OCI-LY7 (cell line): Measurements from ENCODE around the gene SLC38A5. TPM values are rescaled to one million over a fixed set of nuclear protein-coding genes. Genes with fewer than 3 reads are reported as not detected.
A peak's percentile ranks its signal among the peaks of the same experiment; 100 is the strongest.

Source experiments
- BruUV-seq: library from RNA; stranded (reverse); fragments of 400-500 nt; replicated peaks from 2 replicates; lab custom pipeline; 2021; lab: Mats Ljungman, UMichigan
- CTCF ChIA-PET: fragments of 300-600 bp; sonication (Branson Sonifier 250); formaldehyde crosslinking; loops from one replicate; lab custom pipeline; 2022; ENCODE audit warnings: antibody characterized with exemption; ENCODE audit not compliant: unreplicated experiment; lab: Charles Lee
- POLR2A ChIA-PET: fragments of 300-600 bp; sonication (Branson Sonifier 250); formaldehyde crosslinking; loops from one replicate; lab custom pipeline; 2022; ENCODE audit warnings: antibody characterized with exemption; lab: Charles Lee
- DNase-seq: peaks from one replicate; pipeline ENCODE4 v3.0.0-alpha.2; 2015; ENCODE audit warnings: low spot score
- H2AFZ ChIP-seq: fragments of 200-600 bp; sonication (generic), shearing (Covaris generic); 2 replicates; pipeline ENCODE4 v1.6.1; 2014; ENCODE audit warnings: mild to moderate bottlenecking, antibody characterized with exemption, low read length, moderate library complexity
- H3K27ac ChIP-seq: fragments of 200-600 bp; sonication (generic); 2 replicates; pipeline ENCODE4 v1.5.1; 2014; ENCODE audit warnings: mixed run types, low read depth, mild to moderate bottlenecking, moderate library complexity, low read length, inconsistent platforms; ENCODE audit not compliant: poor library complexity, severe bottlenecking
- H3K36me3 ChIP-seq: fragments of 200-600 bp; sonication (generic); 2 replicates; pipeline ENCODE4 v1.6.1; 2014; ENCODE audit warnings: mild to moderate bottlenecking, antibody characterized with exemption, low read length, moderate library complexity, mixed read lengths; ENCODE audit not compliant: insufficient read depth
- H3K4me1 ChIP-seq: fragments of 200-600 bp; sonication (generic); 2 replicates; pipeline ENCODE4 v1.5.1; 2014; ENCODE audit warnings: mild to moderate bottlenecking, low read length; ENCODE audit not compliant: insufficient read depth, poor library complexity, severe bottlenecking
- H3K4me2 ChIP-seq: fragments of 200-600 bp; sonication (generic); 2 replicates; pipeline ENCODE4 v1.6.1; 2014; ENCODE audit warnings: mild to moderate bottlenecking, low read length
- H3K4me3 ChIP-seq: fragments of 200-600 bp; sonication (generic); 2 replicates; pipeline ENCODE4 v1.5.1; 2014; ENCODE audit warnings: mild to moderate bottlenecking, low read depth, low read length; ENCODE audit not compliant: poor library complexity, severe bottlenecking
- H3K79me2 ChIP-seq: fragments of 200-600 bp; sonication (generic); 2 replicates; pipeline ENCODE4 v1.6.1; 2016; ENCODE audit warnings: low read depth, mild to moderate bottlenecking, low read length, moderate library complexity, mixed read lengths; ENCODE audit not compliant: insufficient read depth
- H3K9me2 ChIP-seq: fragments of 200-600 bp; sonication (generic); 2 replicates; pipeline ENCODE4 v1.6.1; 2016; ENCODE audit warnings: mild to moderate bottlenecking, low read length, mixed read lengths; ENCODE audit not compliant: insufficient read depth
- H3K9me3 ChIP-seq: fragments of 200-600 bp; sonication (generic); 2 replicates; pipeline ENCODE4 v1.6.1; 2014; ENCODE audit warnings: mild to moderate bottlenecking, mixed run types, low read length, mixed read lengths
- H4K20me1 ChIP-seq: fragments of 200-600 bp; sonication (generic); 2 replicates; pipeline ENCODE4 v1.6.1; 2014; ENCODE audit warnings: mild to moderate bottlenecking, antibody characterized with exemption, low read length, moderate library complexity, mixed read lengths; ENCODE audit not compliant: insufficient read depth
- CTCF ChIP-seq: fragments of 200-600 bp; sonication (generic); conservative IDR thresholded peaks from 2 replicates; pipeline ENCODE4 v1.5.1; 2014; ENCODE audit warnings: mild to moderate bottlenecking, antibody characterized with exemption, low read length, moderate library complexity, mixed read lengths
- EZH2phosphoT487 ChIP-seq: fragments of 200-600 bp; sonication (generic); IDR thresholded peaks from 2 replicates; pipeline ENCODE4 v1.6.1; 2018; ENCODE audit warnings: low read depth, borderline replicate concordance, mild to moderate bottlenecking, mixed run types, antibody characterized with exemption, low read length, moderate library complexity, mixed read lengths
- intact Hi-C: fragments of 100-400 bp; cut with micrococcal nuclease; formaldehyde crosslinking; loops from one replicate; pipeline ENCODE4 v1.10.0; 2022; ENCODE audit not compliant: unreplicated experiment
- total RNA-seq, 2 experiments: library from RNA; depleted of rRNA in 1 of 2; stranded (reverse); fragments of >200 nt in 1 of 2; shearing (Covaris generic) in 1 of 2; gene quantifications; 2 replicates each; pipeline ENCODE4 v1.2.3, GENCODE V29; 2014 to 2022

Gene SLC38A5
- total RNA-seq, 2 experiments from 2014 or later: 38.6 to 45.6 TPM

DNA sequence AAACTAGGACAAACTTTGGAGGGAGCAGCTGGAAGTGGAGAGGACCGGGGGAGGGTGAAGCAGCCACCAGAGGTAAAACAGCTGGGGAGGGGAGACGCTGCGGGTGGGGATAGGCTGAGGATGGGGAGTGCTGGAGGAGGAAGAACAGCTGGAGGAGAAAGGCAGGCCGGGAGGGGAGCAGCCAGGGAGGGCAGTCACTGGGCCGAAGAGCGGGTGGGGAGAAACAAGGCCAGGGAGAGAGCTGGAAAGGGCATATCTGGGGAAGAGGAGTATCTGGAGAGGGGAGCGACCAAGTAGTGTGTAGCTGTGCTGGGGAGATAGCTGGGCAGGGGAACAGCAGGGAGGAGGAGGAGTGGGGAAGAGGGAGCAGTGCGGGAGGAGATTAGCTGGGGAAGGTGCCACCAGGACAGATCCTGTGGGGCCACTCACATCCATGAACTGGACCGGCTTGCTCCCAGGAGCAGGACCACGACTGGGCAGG is 2.7 kb downstream of the SLC38A5 start:
- CTCF ChIA-PET: interaction anchor here (1.0 kb wide), 1 partner anchor 72 kb away, joined by 4 read pairs; the partner anchor contains the start of gene TBC1D25
- peaks cover 16% of the 10 kb centered on the region for H3K4me1 ChIP-seq
- BruUV-seq: no TSS peak
- no peak overlapping the region for H2AFZ ChIP-seq
- no peak for TF ChIP-seq EZH2phosphoT487
- no peak for TF ChIP-seq CTCF
- H3K4me2 ChIP-seq: peak overlapping the region; percentile 88
- peak overlapping the region; percentile 94 for H3K4me3 ChIP-seq
- H3K9me3 ChIP-seq: no peaks in the 10 kb centered on the region
- POLR2A ChIA-PET: no interaction called here
- peaks cover 38% of the 10 kb centered on the region for H3K36me3 ChIP-seq
- no peak for DNase-seq
- intact Hi-C loops: loop anchor here (5.0 kb wide), 1 partner anchor 70 kb away; the partner anchor contains the start of gene TBC1D25
- no peaks in the 10 kb centered on the region for H3K9me2 ChIP-seq
- no peaks in the 10 kb centered on the region for H4K20me1 ChIP-seq
- peaks cover 15% of the 10 kb centered on the region for H3K79me2 ChIP-seq
- H3K27ac ChIP-seq: peak overlapping the region; percentile 64

- no peak overlapping the region for H3K4me3 ChIP-seq
- H2AFZ ChIP-seq: no peak overlapping the region
- H3K9me3 ChIP-seq: no peaks in the 10 kb centered on the region
- TF ChIP-seq CTCF (peak; percentile 55), EZH2phosphoT487 (no peak)
- no peak overlapping the region for H3K4me2 ChIP-seq
- BruUV-seq: no TSS peak
- peaks cover 44% of the 10 kb centered on the region for H3K36me3 ChIP-seq
- no peaks in the 10 kb centered on the region for H4K20me1 ChIP-seq
- H3K27ac ChIP-seq: no peak overlapping the region
- DNase-seq: no peak
- no peaks in the 10 kb centered on the region for H3K9me2 ChIP-seq
- POLR2A ChIA-PET: no interaction called here
- H3K4me1 ChIP-seq: peaks cover 16% of the 10 kb centered on the region
- H3K79me2 ChIP-seq: peaks cover 15% of the 10 kb centered on the region
- CTCF ChIA-PET: no interaction called here
- intact Hi-C loops: loop anchor here (5.0 kb wide), 1 partner anchor 71 kb away; the partner anchor contains the start of gene TBC1D25
These were observed 3.4 kb downstream of the SLC38A5 start for GRCh38 chrX:48466696-48467095.

GRCh38 chrX:48465336-48465933 is 4.6 kb downstream of the SLC38A5 start:
- Histone ChIP-seq H4K20me1 (no peaks in the 10 kb centered on the region), H3K9me2 (no peaks in the 10 kb centered on the region), H3K27ac (no peak overlapping the region), H3K4me3 (no peak overlapping the region), H3K36me3 (peaks cover 55% of the 10 kb centered on the region), H2AFZ (no peak overlapping the region), H3K79me2 (peaks cover 15% of the 10 kb centered on the region), H3K4me2 (no peak overlapping the region), H3K4me1 (peaks cover 16% of the 10 kb centered on the region), H3K9me3 (no peaks in the 10 kb centered on the region)
- no peak for DNase-seq
- intact Hi-C loops: loop anchor here (5.0 kb wide), 1 partner anchor 72 kb away; the partner anchor contains the start of gene TBC1D25
- BruUV-seq: no TSS peak
- POLR2A ChIA-PET: no interaction called here
- CTCF ChIA-PET: no interaction called here
- TF ChIP-seq EZH2phosphoT487 (no peak), CTCF (no peak)
